Renal pelvis (tissue), 4 donors: Measurements from ENCODE around the gene FLT3LG. TPM values are rescaled to one million over a fixed set of nuclear protein-coding genes. Genes with fewer than 3 reads are reported as not detected.

Experiments
- DNase-seq: peaks from one replicate; pipeline ENCODE4 v3.0.0-alpha.2; 2013
- polyA plus RNA-seq, 3 donors: library from polyadenylated mRNA; unstranded; fragments of 120-200 nt; gene quantifications; one replicate each; pipeline ENCODE4 v1.2.1, GENCODE V29; 2013; ENCODE audit not compliant: insufficient read length in 3 of 3

FLT3LG gene
- polyA plus RNA-seq, 3 donors = 3.1 to 5.1 (median 5.1) TPM

- peak; percentile 76 for DNase-seq
Measured at GRCh38 chr19:49512970-49513745, 39.1 kb downstream of the FLT3LG start.

GRCh38 chr19:49513746-49514118, 39.7 kb downstream of the FLT3LG start:
- DNase-seq = no peak

GRCh38 chr19:49514151-49514550, 40.1 kb downstream of the FLT3LG start:
- no peak for DNase-seq

DNA sequence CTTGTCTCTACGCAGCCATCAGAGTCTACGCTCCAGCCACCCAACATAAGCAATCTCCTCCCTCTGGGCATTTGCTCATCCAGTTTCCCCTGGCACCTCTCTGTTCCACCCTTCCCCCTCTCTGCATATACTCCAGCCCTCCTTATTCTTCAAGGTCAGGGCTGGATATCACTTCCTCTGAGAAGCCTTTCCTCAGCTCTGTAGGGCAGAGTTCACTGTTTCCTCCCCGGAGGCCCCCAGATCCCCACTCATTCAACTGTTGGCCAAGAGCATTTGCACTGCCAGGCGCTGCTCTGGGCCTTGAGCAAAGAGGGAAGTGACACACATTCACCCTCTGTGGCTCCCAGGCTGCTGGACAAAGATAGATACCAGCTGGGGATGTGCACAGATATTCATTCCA, 41.8 kb downstream of the FLT3LG start:
- no peak for DNase-seq

DNA sequence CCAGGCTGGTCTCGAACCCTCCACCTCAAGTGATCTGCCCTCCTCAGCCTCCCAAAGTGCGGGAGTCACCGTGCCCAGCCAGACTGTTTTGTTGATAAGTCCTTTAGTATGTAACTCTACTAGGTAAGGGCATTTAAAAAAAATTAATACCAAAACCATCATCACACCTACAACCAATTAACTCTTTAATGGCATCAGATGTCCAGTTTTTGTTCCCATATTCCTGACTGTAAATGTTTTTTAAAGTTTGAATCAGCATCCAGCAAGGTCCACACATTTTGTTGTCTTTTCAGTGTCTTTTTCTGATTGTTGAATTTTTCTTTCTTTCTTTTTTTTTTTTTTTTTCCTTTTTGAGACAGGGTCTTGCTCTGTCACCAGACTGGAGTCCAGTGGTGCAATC, 44.0 kb downstream of the FLT3LG start:
- DNase-seq = no peak

GRCh38 chr19:49520705-49521319, 46.8 kb downstream of the FLT3LG start:
- DNase-seq = no peak

GRCh38 chr19:49524812-49525455, 50.9 kb downstream of the FLT3LG start:
- no peak for DNase-seq

DNA sequence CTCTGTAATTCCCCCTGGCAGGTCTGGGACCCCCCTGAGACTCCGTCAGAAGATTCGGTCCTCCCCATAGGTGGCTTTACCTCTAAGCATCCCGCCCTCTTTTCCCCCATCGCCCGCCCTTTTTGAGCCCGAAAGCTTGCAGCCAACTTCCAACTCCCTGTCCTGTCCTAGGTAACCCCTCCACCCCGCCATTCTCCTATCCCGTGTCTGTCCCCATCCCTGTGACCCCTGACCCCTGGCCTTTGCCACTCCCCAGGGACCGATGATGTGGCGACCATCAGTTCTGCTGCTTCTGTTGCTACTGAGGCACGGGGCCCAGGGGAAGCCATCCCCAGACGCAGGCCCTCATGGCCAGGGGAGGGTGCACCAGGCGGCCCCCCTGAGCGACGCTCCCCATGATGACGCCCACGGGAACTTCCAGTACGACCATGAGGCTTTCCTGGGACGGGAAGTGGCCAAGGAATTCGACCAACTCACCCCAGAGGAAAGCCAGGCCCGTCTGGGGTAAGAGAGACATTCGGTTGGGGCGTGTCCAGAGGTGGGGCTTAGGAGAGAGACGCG, 54.3 kb downstream of the FLT3LG start:
- no peak for DNase-seq

GRCh38 chr19:49530708-49531107, 56.7 kb downstream of the FLT3LG start:
- DNase-seq = no peak

- peak; percentile 66 for DNase-seq
Measured at GRCh38 chr19:49533551-49534488, 59.8 kb downstream of the FLT3LG start.

- no peak for DNase-seq
Measured at GRCh38 chr19:49534632-49535385, 60.8 kb downstream of the FLT3LG start.

Other genes starting within 250 kb of the FLT3LG start
- gene SLC6A16, start 149.0 kb upstream of the FLT3LG start, polyA plus RNA-seq = 1 to 10 TPM; 2.3 to 5.7 (median 4.6) TPM
- 10 to 100 TPM; 26.6 to 38.2 (median 36.4) TPM for gene CD37, start 138.8 kb upstream of the FLT3LG start, polyA plus RNA-seq
- 100 to 1,000 TPM in 2 of 3 donors, 10 to 100 TPM in 1; 89.0 to 114 (median 109) TPM for gene TEAD2, start 111.8 kb upstream of the FLT3LG start, polyA plus RNA-seq
- gene DKKL1, start 110.3 kb upstream of the FLT3LG start, polyA plus RNA-seq = 1 to 10 TPM; 4.2 to 6.7 (median 5.8) TPM
- under 1 TPM in 2 of 3 donors, not detected in 1; 0.10 to 0.34 TPM for gene KASH5, start 86.0 kb upstream of the FLT3LG start, polyA plus RNA-seq
- gene PTH2, start 50.8 kb upstream of the FLT3LG start, polyA plus RNA-seq = not detected
- gene GFY, start 48.8 kb upstream of the FLT3LG start, polyA plus RNA-seq = not detected
- under 1 TPM; 0.28 to 0.62 (median 0.55) TPM for gene SLC17A7, start 32.7 kb upstream of the FLT3LG start, polyA plus RNA-seq
- 100 to 1,000 TPM in 1 of 3 donors, 10 to 100 TPM in 2; 92.0 to 101 (median 99.4) TPM for gene PIH1D1, start 22.4 kb upstream of the FLT3LG start, polyA plus RNA-seq
- gene ALDH16A1, start 21.0 kb upstream of the FLT3LG start, polyA plus RNA-seq = 10 to 100 TPM; 19.2 to 33.0 (median 26.3) TPM
- 1,000 to 10,000 TPM; 2,758 to 3,345 (median 3,013) TPM for gene RPL13A, start 13.4 kb downstream of the FLT3LG start, polyA plus RNA-seq
- 1,000 to 10,000 TPM; 2,501 to 3,013 (median 2,811) TPM for gene RPS11, start 22.2 kb downstream of the FLT3LG start, polyA plus RNA-seq
- gene FCGRT, start 38.4 kb downstream of the FLT3LG start, polyA plus RNA-seq = 100 to 1,000 TPM; 291 to 328 (median 294) TPM
- gene RCN3, start 53.8 kb downstream of the FLT3LG start, polyA plus RNA-seq = 10 to 100 TPM; 21.3 to 22.4 (median 21.7) TPM
- gene NOSIP, start 106.3 kb downstream of the FLT3LG start, polyA plus RNA-seq = 10 to 100 TPM; 69.3 to 81.1 (median 79.5) TPM
- gene PRRG2, start 107.1 kb downstream of the FLT3LG start, polyA plus RNA-seq = 1 to 10 TPM; 6.5 to 8.2 (median 7.7) TPM
- gene PRR12, start 117.0 kb downstream of the FLT3LG start, polyA plus RNA-seq = 10 to 100 TPM; 24.2 to 34.2 (median 29.2) TPM
- gene RRAS, start 165.9 kb downstream of the FLT3LG start, polyA plus RNA-seq = 10 to 100 TPM; 25.8 to 31.9 (median 31.6) TPM
- 10 to 100 TPM; 36.6 to 45.7 (median 45.0) TPM for gene SCAF1, start 168.0 kb downstream of the FLT3LG start, polyA plus RNA-seq
- 10 to 100 TPM; 55.6 to 74.3 (median 68.3) TPM for gene IRF3, start 191.6 kb downstream of the FLT3LG start, polyA plus RNA-seq
- 10 to 100 TPM; 30.7 to 39.6 (median 31.5) TPM for gene BCL2L12, start 191.7 kb downstream of the FLT3LG start, polyA plus RNA-seq
- gene PRMT1, start 203.1 kb downstream of the FLT3LG start, polyA plus RNA-seq = 100 to 1,000 TPM; 239 to 257 (median 241) TPM
- gene ADM5, start 215.4 kb downstream of the FLT3LG start, polyA plus RNA-seq = 1 to 10 TPM; 1.3 to 2.3 (median 2.1) TPM
- gene CPT1C, start 216.9 kb downstream of the FLT3LG start, polyA plus RNA-seq = 10 to 100 TPM; 11.2 to 13.6 (median 11.6) TPM